Measurements from ENCODE around the gene DOC2A.

Gene DOC2A

DNA sequence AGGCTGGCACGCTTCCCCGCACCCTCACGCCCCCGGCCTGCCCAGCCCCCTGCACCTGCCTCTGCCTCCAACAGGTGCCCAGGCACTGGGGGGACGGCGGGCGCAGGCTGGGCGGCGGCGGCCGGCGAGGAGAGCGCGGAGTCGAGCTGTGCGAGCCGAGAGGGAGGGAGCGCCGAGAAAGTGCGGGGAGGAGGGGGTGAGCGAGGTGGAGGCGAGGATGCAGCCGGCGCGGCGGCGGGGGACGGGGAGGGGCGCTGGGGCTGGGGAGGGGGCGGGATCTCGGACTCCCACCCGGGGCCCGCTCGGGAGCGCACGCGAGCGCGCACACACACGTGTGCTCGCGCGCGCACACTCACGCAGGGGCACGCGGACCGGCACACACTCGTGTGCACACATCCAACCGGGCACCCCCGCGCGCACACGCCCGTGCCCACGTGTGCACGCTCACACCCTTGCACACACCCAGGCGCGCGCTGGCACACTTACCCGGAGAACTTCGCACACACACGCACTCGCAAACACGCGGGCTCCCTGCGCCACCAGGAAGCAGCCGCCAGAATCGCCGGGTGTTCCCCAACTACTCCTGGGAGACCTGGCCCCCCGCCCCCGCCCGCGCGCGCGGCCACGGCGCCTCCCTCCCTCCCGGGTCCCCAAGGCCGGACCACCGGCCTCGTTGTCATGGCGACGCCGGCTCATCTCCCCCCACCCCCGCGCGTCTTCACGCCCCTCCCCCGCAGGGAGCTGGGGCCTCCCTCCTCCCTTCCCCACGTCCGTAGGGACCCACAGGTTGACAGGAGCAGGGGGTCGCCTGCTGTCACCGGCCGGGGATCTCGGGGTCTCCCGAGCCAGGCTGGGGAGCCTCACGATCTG lies at the start of gene DOC2A:
Gene DOC2A (minus strand): TSS at position 184 of the 870 bp plus-strand sequence. CDS start 805 bp downstream, outside the sequence.
- H3K27ac ChIP-seq = no peak within 1 kb of the TSS
- peaks cover 4% of the 10 kb centered on the region for H3K27me3 ChIP-seq (ENCODE audit: control insufficient read depth, insufficient read depth, low read length)
- no peaks in the 10 kb centered on the region for H3K9me3 ChIP-seq (ENCODE audit: control insufficient read depth, low read length)
- H3K79me2 ChIP-seq = no peaks in the 10 kb centered on the region
- peak within 1 kb of the TSS; percentile 11 for H2AFZ ChIP-seq
- H3K4me1 ChIP-seq = peaks cover 3% of the 10 kb centered on the region
- no peak within 1 kb of the TSS for H3K9ac ChIP-seq
- no peak within 1 kb of the TSS for H3K4me3 ChIP-seq (ENCODE audit: low read depth, low read length)
- H3K36me3 ChIP-seq (ENCODE audit: control insufficient read depth, insufficient read depth, low read length) = no peaks in the 10 kb centered on the region
- peak within 1 kb of the TSS; percentile 49 for H3K4me2 ChIP-seq (ENCODE audit: low read length)
- TF ChIP-seq, protein P1, sequence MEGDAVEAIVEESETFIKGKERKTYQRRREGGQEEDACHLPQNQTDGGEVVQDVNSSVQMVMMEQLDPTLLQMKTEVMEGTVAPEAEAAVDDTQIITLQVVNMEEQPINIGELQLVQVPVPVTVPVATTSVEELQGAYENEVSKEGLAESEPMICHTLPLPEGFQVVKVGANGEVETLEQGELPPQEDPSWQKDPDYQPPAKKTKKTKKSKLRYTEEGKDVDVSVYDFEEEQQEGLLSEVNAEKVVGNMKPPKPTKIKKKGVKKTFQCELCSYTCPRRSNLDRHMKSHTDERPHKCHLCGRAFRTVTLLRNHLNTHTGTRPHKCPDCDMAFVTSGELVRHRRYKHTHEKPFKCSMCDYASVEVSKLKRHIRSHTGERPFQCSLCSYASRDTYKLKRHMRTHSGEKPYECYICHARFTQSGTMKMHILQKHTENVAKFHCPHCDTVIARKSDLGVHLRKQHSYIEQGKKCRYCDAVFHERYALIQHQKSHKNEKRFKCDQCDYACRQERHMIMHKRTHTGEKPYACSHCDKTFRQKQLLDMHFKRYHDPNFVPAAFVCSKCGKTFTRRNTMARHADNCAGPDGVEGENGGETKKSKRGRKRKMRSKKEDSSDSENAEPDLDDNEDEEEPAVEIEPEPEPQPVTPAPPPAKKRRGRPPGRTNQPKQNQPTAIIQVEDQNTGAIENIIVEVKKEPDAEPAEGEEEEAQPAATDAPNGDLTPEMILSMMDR (IDR thresholded peaks at IDR 0.05) = no peak

DNA sequence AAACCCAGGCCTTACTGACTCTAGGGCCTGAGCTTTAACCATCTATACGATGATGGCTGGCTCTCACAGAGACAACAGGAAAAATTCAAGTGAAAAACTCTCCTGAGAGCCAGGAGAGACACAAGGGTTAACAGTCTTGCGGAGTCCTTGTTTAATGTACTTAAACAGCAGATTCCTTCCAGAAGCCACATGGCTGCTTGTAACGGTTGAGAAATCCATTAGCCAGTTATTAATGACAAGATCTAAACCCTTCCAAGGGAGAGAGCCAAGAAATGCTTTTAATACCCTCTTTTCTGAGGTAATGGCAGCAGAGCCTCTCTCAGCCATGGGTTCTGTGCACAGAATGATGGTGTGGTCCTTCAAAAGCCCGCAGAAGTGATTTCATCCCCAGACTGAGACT lies 49.5 kb upstream of the DOC2A start:
- peaks cover 6% of the 10 kb centered on the region for H3K79me2 ChIP-seq
- H3K4me1 ChIP-seq = peaks cover 28% of the 10 kb centered on the region
- no peaks in the 10 kb centered on the region for H3K36me3 ChIP-seq (ENCODE audit: control insufficient read depth, insufficient read depth, low read length)
- no peak overlapping the region for H2AFZ ChIP-seq
- no peaks in the 10 kb centered on the region for H3K27me3 ChIP-seq (ENCODE audit: control insufficient read depth, insufficient read depth, low read length)
- no peak overlapping the region for H3K9ac ChIP-seq
- H3K9me3 ChIP-seq (ENCODE audit: control insufficient read depth, low read length) = no peaks in the 10 kb centered on the region
- peak overlapping the region; percentile 61 for H3K27ac ChIP-seq
- no peak overlapping the region for H3K4me3 ChIP-seq (ENCODE audit: low read depth, low read length)
- TF ChIP-seq, protein P1 (IDR thresholded peaks at IDR 0.05) = no peak
- H3K4me2 ChIP-seq (ENCODE audit: low read length) = peak overlapping the region; percentile 5

GRCh38 chr16:30054959-30055553 lies 44.2 kb upstream of the DOC2A start:
- no peaks in the 10 kb centered on the region for H3K36me3 ChIP-seq (ENCODE audit: control insufficient read depth, insufficient read depth, low read length)
- peak overlapping the region; percentile 64 for H3K4me2 ChIP-seq (ENCODE audit: low read length)
- H3K79me2 ChIP-seq = no peaks in the 10 kb centered on the region
- peak overlapping the region; percentile 35 for H2AFZ ChIP-seq
- H3K27me3 ChIP-seq (ENCODE audit: control insufficient read depth, insufficient read depth, low read length) = no peaks in the 10 kb centered on the region
- peak overlapping the region; percentile 19 for H3K4me3 ChIP-seq (ENCODE audit: low read depth, low read length)
- peak overlapping the region; percentile 77 for H3K27ac ChIP-seq
- H3K9me3 ChIP-seq (ENCODE audit: control insufficient read depth, low read length) = no peaks in the 10 kb centered on the region
- H3K9ac ChIP-seq = no peak overlapping the region
- H3K4me1 ChIP-seq = peaks cover 15% of the 10 kb centered on the region
- TF ChIP-seq, protein P1 (IDR thresholded peaks at IDR 0.05) = peak; percentile 68

DNA sequence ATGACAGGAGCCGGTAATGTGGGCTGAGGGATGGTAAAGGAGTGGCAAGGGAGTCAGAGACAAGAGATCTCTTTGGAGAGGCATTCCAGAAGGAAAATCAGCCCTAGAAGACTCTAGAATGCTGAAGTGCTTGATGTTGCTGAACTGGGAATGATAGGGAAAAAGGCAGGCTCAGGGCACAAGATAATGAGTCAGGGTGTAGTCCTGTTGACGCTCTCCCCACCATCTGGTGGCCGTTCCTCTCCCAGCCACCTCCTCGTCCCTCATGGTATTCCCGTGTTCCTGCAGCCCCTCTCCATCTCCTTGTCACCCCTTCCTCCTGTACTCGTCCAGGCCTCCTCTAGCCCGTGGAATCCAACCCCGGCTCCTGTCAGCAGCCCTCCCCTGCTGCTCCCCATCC lies 43.6 kb upstream of the DOC2A start:
- no peaks in the 10 kb centered on the region for H3K79me2 ChIP-seq
- no peaks in the 10 kb centered on the region for H3K36me3 ChIP-seq (ENCODE audit: control insufficient read depth, insufficient read depth, low read length)
- peaks cover 15% of the 10 kb centered on the region for H3K4me1 ChIP-seq
- H3K9ac ChIP-seq = no peak overlapping the region
- TF ChIP-seq, protein P1 (IDR thresholded peaks at IDR 0.05) = no peak
- peak overlapping the region; percentile 64 for H3K4me2 ChIP-seq (ENCODE audit: low read length)
- no peaks in the 10 kb centered on the region for H3K9me3 ChIP-seq (ENCODE audit: control insufficient read depth, low read length)
- no peaks in the 10 kb centered on the region for H3K27me3 ChIP-seq (ENCODE audit: control insufficient read depth, insufficient read depth, low read length)
- no peak overlapping the region for H3K4me3 ChIP-seq (ENCODE audit: low read depth, low read length)
- H2AFZ ChIP-seq = no peak overlapping the region
- no peak overlapping the region for H3K27ac ChIP-seq
